GM23338 (cell line): ENCODE results near the gene WBP2NL. TPM values are rescaled to one million over a fixed set of nuclear protein-coding genes. Genes with fewer than 3 reads are reported as not detected.

Experiments
- ATAC-seq: fragments of 200-7000 bp; cut with Tn5 transposase; 3 replicates; pipeline ENCODE4 v1.9.1; 2020
- DNase-seq: peaks from one replicate; pipeline ENCODE4 v3.0.0-alpha.2; 2015; ENCODE audit warnings: low spot score
- H2AFZ ChIP-seq: fragments of 200-600 bp; sonication (generic); 2 replicates; pipeline ENCODE4 v1.8.0; 2016; ENCODE audit warnings: antibody characterized with exemption, mild to moderate bottlenecking, moderate library complexity
- H3F3A ChIP-seq: fragments of 200-600 bp; sonication (generic); replicated peaks from 2 replicates; pipeline ENCODE4 v1.8.0; 2017; ENCODE audit warnings: antibody characterized with exemption, mixed run types, low read depth
- H3K27ac ChIP-seq: fragments of 200-600 bp; sonication (generic); 2 replicates; pipeline ENCODE4 v1.6.1; 2016; ENCODE audit warnings: low read depth
- H3K27me3 ChIP-seq: fragments of 200-600 bp; sonication (generic); 2 replicates; pipeline ENCODE4 v1.8.0; 2016; ENCODE audit warnings: mild to moderate bottlenecking, mixed run types, moderate library complexity; ENCODE audit not compliant: insufficient read depth
- H3K36me3 ChIP-seq: fragments of 200-600 bp; sonication (generic); 2 replicates; pipeline ENCODE4 v1.8.0; 2016; ENCODE audit warnings: mild to moderate bottlenecking; ENCODE audit not compliant: insufficient read depth
- H3K4me1 ChIP-seq: fragments of 200-600 bp; sonication (generic); 2 replicates; pipeline ENCODE4 v1.8.0; 2016; ENCODE audit warnings: mild to moderate bottlenecking, moderate library complexity; ENCODE audit not compliant: insufficient read depth
- H3K4me2 ChIP-seq: fragments of 200-600 bp; sonication (generic); 2 replicates; pipeline ENCODE4 v1.7.1; 2017; ENCODE audit warnings: mixed run types
- H3K4me3 ChIP-seq: fragments of 200-600 bp; sonication (generic); 2 replicates; pipeline ENCODE4 v1.6.1; 2016; ENCODE audit warnings: mixed run types
- H3K79me2 ChIP-seq: fragments of 200-600 bp; sonication (generic); replicated peaks from 2 replicates; pipeline ENCODE4 v1.8.0; 2017; ENCODE audit warnings: mild to moderate bottlenecking; ENCODE audit not compliant: insufficient read depth
- H3K9me2 ChIP-seq: fragments of 200-600 bp; sonication (generic); 2 replicates; pipeline ENCODE4 v1.8.0; 2017; ENCODE audit not compliant: insufficient read depth
- H4K20me1 ChIP-seq: fragments of 200-600 bp; sonication (generic); replicated peaks from 2 replicates; pipeline ENCODE4 v1.8.0; 2017; ENCODE audit warnings: mild to moderate bottlenecking; ENCODE audit not compliant: insufficient read depth
- H3K27ac Mint-ChIP-seq: 2 replicates; pipeline ENCODE4 v1.8.0; 2020; ENCODE audit warnings: inconsistent platforms, mild to moderate bottlenecking, moderate library complexity, mixed read lengths
- H3K27me3 Mint-ChIP-seq: 3 replicates; pipeline ENCODE4 v1.8.0; 2022; ENCODE audit warnings: low read depth, mild to moderate bottlenecking, moderate library complexity, mixed read lengths, inconsistent platforms; ENCODE audit not compliant: insufficient read depth, poor library complexity
- H3K36me3 Mint-ChIP-seq: 3 replicates; pipeline ENCODE4 v1.8.0; 2021; ENCODE audit warnings: low read depth, mild to moderate bottlenecking, inconsistent platforms, moderate library complexity, mixed read lengths
- H3K4me1 Mint-ChIP-seq: 3 replicates; pipeline ENCODE4 v1.8.0; 2020; ENCODE audit warnings: mild to moderate bottlenecking, inconsistent platforms, mixed read lengths
- H3K4me3 Mint-ChIP-seq: 3 replicates; pipeline ENCODE4 v1.8.0; 2021; ENCODE audit warnings: moderate library complexity, mild to moderate bottlenecking, inconsistent platforms, mixed read lengths
- H3K9me3 Mint-ChIP-seq: 3 replicates; pipeline ENCODE4 v1.8.0; 2020; ENCODE audit warnings: moderate library complexity, mild to moderate bottlenecking, inconsistent platforms, mixed read lengths
- CREB1 ChIP-seq: fragments of 250-450 bp; sonication (Bioruptor Pico); IDR thresholded peaks from 2 replicates; pipeline ENCODE4 v1.5.0; 2020; ENCODE audit warnings: low read depth, mild to moderate bottlenecking, moderate library complexity
- EZH2 ChIP-seq: fragments of 200-600 bp; sonication (generic); IDR thresholded peaks from one replicate; pipeline ENCODE4 v1.8.0; 2017; ENCODE audit warnings: antibody characterized with exemption, mild to moderate bottlenecking, low read depth; ENCODE audit not compliant: unreplicated experiment
- EZH2phosphoT487 ChIP-seq: fragments of 200-600 bp; sonication (generic); IDR thresholded peaks from one replicate; pipeline ENCODE4 v1.8.1; 2018; ENCODE audit warnings: antibody characterized with exemption; ENCODE audit not compliant: unreplicated experiment
- NANOG ChIP-seq: IDR thresholded peaks from 2 replicates; pipeline ENCODE4 v1.6.1; 2016; ENCODE audit warnings: antibody characterized with exemption, borderline replicate concordance
- POLR2AphosphoS5 ChIP-seq: IDR thresholded peaks from 2 replicates; pipeline ENCODE4 v1.6.1; 2016; ENCODE audit warnings: antibody characterized with exemption, low read depth
- REST ChIP-seq: IDR thresholded peaks from one replicate; pipeline ENCODE4 v1.6.1; 2018; ENCODE audit warnings: antibody characterized with exemption; ENCODE audit not compliant: unreplicated experiment
- ZNF462 ChIP-seq: fragments of 250-450 bp; sonication (Bioruptor Pico); IDR thresholded peaks from 2 replicates; pipeline ENCODE4 v1.5.0; 2020; ENCODE audit warnings: mild to moderate bottlenecking, moderate library complexity
- polyA plus RNA-seq: library from polyadenylated mRNA; unstranded; fragments of >200 nt; fragmentation: Nextera tagmentation; extraction: Ambion mirVana; gene quantifications from 2 replicates; pipeline ENCODE4 v1.2.1, GENCODE V29; 2016
- total RNA-seq: library from RNA; depleted of rRNA; stranded (reverse); fragments of >200 nt; shearing (Covaris generic); gene quantifications from 2 replicates; pipeline ENCODE4 v1.2.3, GENCODE V29; 2014

WBP2NL gene
- total and polyA plus RNA-seq, 2 experiments from 2014 or later: 0.14 TPM; not detected in 1

GRCh38 chr22:41982865-41983264, 15.7 kb upstream of the WBP2NL start:
- Histone ChIP-seq H3K27ac (no peak overlapping the region), H2AFZ (no peak overlapping the region), H3K79me2 (no peaks in the 10 kb centered on the region), H4K20me1 (no peaks in the 10 kb centered on the region; the same call in 1 of the 2 replicates), H3K4me3 (no peak overlapping the region), H3F3A (no peaks in the 10 kb centered on the region), H3K36me3 (no peaks in the 10 kb centered on the region), H3K9me2 (no peaks in the 10 kb centered on the region), H3K4me2 (no peak overlapping the region), H3K27me3 (no peaks in the 10 kb centered on the region), H3K4me1 (peaks cover 7% of the 10 kb centered on the region)
- H3K9me3 Mint-ChIP-seq: no peaks in the 10 kb centered on the region; the same call in 2 of the 3 replicates
- TF ChIP-seq NANOG (no peak), EZH2 (no peak), EZH2phosphoT487 (no peak), ZNF462 (CRISPR knock-in tag) (no peak), CREB1 (CRISPR knock-in tag) (no peak), POLR2AphosphoS5 (no peak), REST (no peak)
- DNase-seq (no peak), ATAC-seq (no peak)
- H3K4me3 Mint-ChIP-seq: no peak overlapping the region
- no peak overlapping the region for H3K27ac Mint-ChIP-seq
- H3K36me3 Mint-ChIP-seq: peaks cover 16% of the 10 kb centered on the region
- peaks cover 3% of the 10 kb centered on the region for H3K27me3 Mint-ChIP-seq
- peaks cover 5% of the 10 kb centered on the region for H3K4me1 Mint-ChIP-seq
